ENCODE measurements around the gene RELA. TPM values are rescaled to one million over a fixed set of nuclear protein-coding genes. Genes with fewer than 3 reads are reported as not detected.
"Not testable (repeated sequence)": the region's sequence is repeated elsewhere in the genome, so short reads cannot be mapped to it uniquely, and the experiment has no call there.

RELA gene
- total RNA-seq, 1 donor from 2014 or later: 119 TPM

- no peaks in the 10 kb centered on the region for H3K9me3 Mint-ChIP-seq
- no peaks in the 10 kb centered on the region for H3K4me1 Mint-ChIP-seq
- H3K27ac Mint-ChIP-seq: no peak overlapping the region
- ATAC-seq (ENCODE audit: low read depth) (no peak), DNase-seq (no peak)
- H3K27me3 Mint-ChIP-seq: no peaks in the 10 kb centered on the region
- TF ChIP-seq CTCF (IDR thresholded peaks at IDR 0.05): no peak
- no peaks in the 10 kb centered on the region for H3K36me3 Mint-ChIP-seq (ENCODE audit: low read depth)
- H3K4me3 Mint-ChIP-seq: no peak overlapping the region
- intact Hi-C loops (cut with micrococcal nuclease): no loop called here
- CTCF ChIA-PET: no interaction called here
- POLR2A ChIA-PET: interaction anchor here (0.9 kb wide), 1 partner anchor 9 kb away, joined by 3 read pairs; the partner anchor contains the start of gene RELA
These were observed 9.6 kb upstream of the RELA start for GRCh38 chr11:65672180-65672860.

- Mint-ChIP-seq H3K27ac (peak overlapping the region; percentile 93), H3K36me3 (ENCODE audit: low read depth) (peaks cover 25% of the 10 kb centered on the region), H3K4me1 (peaks cover 32% of the 10 kb centered on the region), H3K27me3 (no peaks in the 10 kb centered on the region), H3K9me3 (no peaks in the 10 kb centered on the region), H3K4me3 (peak overlapping the region; percentile 87)
- CTCF ChIA-PET: interaction anchor here (0.7 to 1.4 kb wide), 6 partner anchors 25 to 226 kb away, joined by 3 to 7 read pairs (median 4); partner anchors contain the start of genes PCNX3 and SIPA1
- TF ChIP-seq CTCF (IDR thresholded peaks at IDR 0.05): no peak
- DNase-seq (no peak), ATAC-seq (ENCODE audit: low read depth) (peak; percentile 10)
- intact Hi-C loops (cut with micrococcal nuclease): loop anchor here (1.0 to 5.0 kb wide), 8 partner anchors 11 to 339 kb away; partner anchors contain the start of genes BANF1, C11orf68, CFL1 and DRAP1
- POLR2A ChIA-PET: interaction anchor here (0.5 to 19.4 kb wide), 22 partner anchors 11 to 1781 kb away, joined by 3 to 617 read pairs (median 4); partner anchors contain the start of genes CCDC85B, CFL1, FIBP and KAT5
These were observed 1.0 kb upstream of the RELA start for GRCh38 chr11:65663639-65664200.

GRCh38 chr11:65662247-65662798 is 393 bp downstream of the RELA start:
- Mint-ChIP-seq H3K27ac (peak overlapping the region; percentile 74), H3K4me1 (peaks cover 35% of the 10 kb centered on the region), H3K27me3 (no peaks in the 10 kb centered on the region), H3K9me3 (no peaks in the 10 kb centered on the region), H3K4me3 (peak overlapping the region; percentile 86), H3K36me3 (ENCODE audit: low read depth) (peaks cover 39% of the 10 kb centered on the region)
- no peak for TF ChIP-seq CTCF (IDR thresholded peaks at IDR 0.05)
- intact Hi-C loops (cut with micrococcal nuclease): loop anchor here (2.0 to 5.0 kb wide), 3 partner anchors 50 to 340 kb away; partner anchors contain the start of genes BANF1, CFL1, EIF1AD and KAT5
- POLR2A ChIA-PET: interaction anchor here (0.6 to 19.4 kb wide), 23 partner anchors 9 to 739 kb away, joined by 3 to 617 read pairs (median 4); partner anchors contain the start of genes BANF1, CCDC85B, CFL1 and KAT5
- CTCF ChIA-PET: interaction anchor here (1.3 to 1.4 kb wide), 4 partner anchors 24 to 227 kb away, joined by 3 to 7 read pairs (median 4); partner anchors contain the start of genes PCNX3 and SIPA1
- peak; percentile 13 for ATAC-seq (ENCODE audit: low read depth)
- DNase-seq: no peak

- ChIA-PET POLR2A (interaction anchor here (0.6 to 19.4 kb wide), 9 partner anchors 9 to 540 kb away, joined by 3 to 617 read pairs (median 9); partner anchors contain the start of genes CCDC85B, CFL1, EHBP1L1 and FAU), CTCF (interaction anchor here (1.0 kb wide), 1 partner anchor 35 kb away, joined by 3 read pairs; no protein-coding TSS in a partner anchor)
- intact Hi-C loops (cut with micrococcal nuclease): loop anchor here (2.0 to 5.0 kb wide), 3 partner anchors 51 to 341 kb away; partner anchors contain the start of genes BANF1, CFL1, EIF1AD and KAT5
- ATAC-seq (ENCODE audit: low read depth) (no peak), DNase-seq (no peak)
- TF ChIP-seq CTCF (IDR thresholded peaks at IDR 0.05): no peak
- Mint-ChIP-seq H3K27ac (peak overlapping the region; percentile 74), H3K4me3 (peak overlapping the region; percentile 86), H3K4me1 (peaks cover 35% of the 10 kb centered on the region), H3K27me3 (no peaks in the 10 kb centered on the region), H3K9me3 (no peaks in the 10 kb centered on the region), H3K36me3 (ENCODE audit: low read depth) (peaks cover 45% of the 10 kb centered on the region)
These were observed 993 bp downstream of the RELA start for GRCh38 chr11:65661599-65662246.

GRCh38 chr11:65660908-65661307 is 1.8 kb downstream of the RELA start:
- Mint-ChIP-seq H3K4me1 (peaks cover 40% of the 10 kb centered on the region), H3K4me3 (peak overlapping the region; percentile 86), H3K27ac (peak overlapping the region; percentile 24), H3K36me3 (ENCODE audit: low read depth) (peaks cover 53% of the 10 kb centered on the region)
- ChIA-PET CTCF (interaction anchor here (1.0 kb wide), 1 partner anchor 35 kb away, joined by 3 read pairs; no protein-coding TSS in a partner anchor), POLR2A (interaction anchor here (0.6 to 19.4 kb wide), 5 partner anchors 8 to 539 kb away, joined by 3 to 617 read pairs (median 6); partner anchors contain the start of genes FAU, MRPL49, PCNX3 and SIPA1)
- H3K27me3 Mint-ChIP-seq; H3K9me3 Mint-ChIP-seq; DNase-seq; ATAC-seq (ENCODE audit: low read depth): not testable (repeated sequence)
- intact Hi-C loops (cut with micrococcal nuclease): loop anchor here (5.0 kb wide), 1 partner anchor 341 kb away; the partner anchor contains the start of genes BANF1 and EIF1AD
